H1 (cell line): ENCODE results near the gene AASDH. TPM values are rescaled to one million over a fixed set of nuclear protein-coding genes. Genes with fewer than 3 reads are reported as not detected.

Experiments used
- CTCF ChIA-PET: fragments of 300-600 bp; sonication (Branson Sonifier 250); formaldehyde crosslinking; loops from one replicate; lab custom pipeline; 2021; ENCODE audit not compliant: partially characterized antibody; lab: Charles Lee
- POLR2A ChIA-PET: fragments of 300-600 bp; sonication (Branson Sonifier 250); formaldehyde crosslinking; loops from one replicate; lab custom pipeline; 2021; ENCODE audit warnings: inconsistent platforms; ENCODE audit not compliant: partially characterized antibody; lab: Charles Lee
- DNase-seq, 2 experiments: peaks; one replicate each; pipeline versions ENCODE4 v3.0.0 to v3.0.0-alpha.2; 2010 to 2022; ENCODE audit warnings: low spot score in 2 of 2, low read depth in 1 of 2, mixed read lengths in 1 of 2
- FAIRE-seq: peaks from 2 replicates; lab custom pipeline; 2011; peaks lifted over from hg19 to GRCh38; lab: Jason Lieb, UNC
- H2AFZ ChIP-seq: 2 replicates; pipeline ENCODE4 v1.8.1; 2012; ENCODE audit warnings: low read length, inconsistent platforms
- H2AK5ac ChIP-seq: 2 replicates; pipeline ENCODE4 v1.6.1; 2013; ENCODE audit warnings: low read depth, low read length
- H2BK120ac ChIP-seq: replicated peaks from 2 replicates; pipeline ENCODE3; 2013; ENCODE audit warnings: low read depth, low read length, inconsistent platforms
- H2BK12ac ChIP-seq: 2 replicates; pipeline ENCODE4 v1.6.1; 2013; ENCODE audit warnings: low read depth, low read length
- H2BK15ac ChIP-seq: 2 replicates; pipeline ENCODE4 v1.6.1; 2013; ENCODE audit warnings: low read length
- H2BK20ac ChIP-seq: 2 replicates; pipeline ENCODE4 v1.6.1; 2013; ENCODE audit warnings: low read length
- H2BK5ac ChIP-seq: 2 replicates; pipeline ENCODE4 v1.6.1; 2013; ENCODE audit warnings: low read depth, low read length
- H3K14ac ChIP-seq: 2 replicates; pipeline ENCODE4 v1.6.1; 2013; ENCODE audit warnings: inconsistent platforms; ENCODE audit not compliant: insufficient read length
- H3K18ac ChIP-seq: 2 replicates; pipeline ENCODE4 v1.6.1; 2013; ENCODE audit warnings: low read length; ENCODE audit errors: extremely low read depth
- H3K23ac ChIP-seq: 2 replicates; pipeline ENCODE4 v1.6.1; 2013; ENCODE audit warnings: inconsistent platforms; ENCODE audit not compliant: insufficient read length
- H3K23me2 ChIP-seq: 2 replicates; pipeline ENCODE4 v1.6.1; 2013; ENCODE audit warnings: low read depth, low read length
- H3K27ac ChIP-seq: 2 replicates; pipeline ENCODE4 v1.6.1; 2011; ENCODE audit warnings: low read depth, low read length, inconsistent platforms
- H3K27me3 ChIP-seq, 4 experiments: replicated peaks in 1 of 4; 1 replicate in 1 of 4; 2 replicates in 3 of 4; pipeline versions ENCODE4 v1.6.1 to v1.8.1; 2011 to 2013; ENCODE audit warnings: low read length in 3 of 4, mild to moderate bottlenecking in 3 of 4, inconsistent platforms in 2 of 4, mixed read lengths in 2 of 4, moderate library complexity in 1 of 4; ENCODE audit not compliant: control insufficient read depth in 3 of 4, insufficient read depth in 3 of 4; ENCODE audit errors: extremely low read depth in 1 of 4
- H3K36me3 ChIP-seq, 4 experiments: 2 replicates each; pipeline versions ENCODE4 v1.6.1 to v1.8.1; 2011 to 2013; ENCODE audit warnings: mild to moderate bottlenecking in 4 of 4, low read length in 3 of 4, moderate library complexity in 2 of 4, control low read depth in 1 of 4, inconsistent platforms in 1 of 4; ENCODE audit not compliant: insufficient read depth in 4 of 4, control insufficient read depth in 2 of 4
- H3K4ac ChIP-seq: replicated peaks from 2 replicates; pipeline ENCODE3; 2013; ENCODE audit warnings: low read length, low read depth, mixed read lengths, inconsistent platforms; ENCODE audit not compliant: insufficient read length
- H3K4me1 ChIP-seq, 4 experiments: replicated peaks in 1 of 4; 1 replicate in 1 of 4; 2 replicates in 3 of 4; pipeline versions ENCODE4 v1.6.1 to v1.8.1; 2011 to 2013; ENCODE audit warnings: low read length in 3 of 4, inconsistent platforms in 2 of 4, mixed read lengths in 1 of 4; ENCODE audit not compliant: insufficient read depth in 4 of 4, control insufficient read depth in 3 of 4
- H3K4me2 ChIP-seq, 2 experiments: 2 replicates each; pipeline versions ENCODE4 v1.6.1 to v1.8.1; 2011 to 2013; ENCODE audit warnings: low read depth in 2 of 2, low read length in 2 of 2, control low read depth in 1 of 2, inconsistent platforms in 1 of 2, mild to moderate bottlenecking in 1 of 2; ENCODE audit not compliant: insufficient read depth in 1 of 2
- H3K4me3 ChIP-seq, 4 experiments: fragments of 200-600, 300-600 bp in 1 of 4; sonication (generic), shearing (Covaris generic), sonication (Bioruptor Twin) in 1 of 4; 2 replicates each; pipeline versions ENCODE4 v1.5.1 to v1.8.1; 2011 to 2016; ENCODE audit warnings: low read length in 4 of 4, low read depth in 3 of 4, control low read depth in 2 of 4, inconsistent platforms in 2 of 4, mild to moderate bottlenecking in 2 of 4, mixed read lengths in 1 of 4, moderate library complexity in 1 of 4; ENCODE audit not compliant: insufficient read depth in 2 of 4; ENCODE audit errors: extremely low read depth in 1 of 4
- H3K56ac ChIP-seq: replicated peaks from 2 replicates; pipeline ENCODE3; 2013; ENCODE audit warnings: low read depth, mild to moderate bottlenecking, mixed read lengths, low read length, inconsistent platforms; ENCODE audit not compliant: insufficient read length
- H3K79me1 ChIP-seq: 2 replicates; pipeline ENCODE4 v1.6.1; 2013; ENCODE audit warnings: low read depth, low read length, control low read depth
- H3K79me2 ChIP-seq, 2 experiments: 2 replicates each; pipeline versions ENCODE4 v1.6.1 to v1.8.1; 2012 to 2013; ENCODE audit warnings: low read length in 2 of 2, mild to moderate bottlenecking in 2 of 2, inconsistent platforms in 1 of 2; ENCODE audit not compliant: insufficient read depth in 2 of 2, control insufficient read depth in 1 of 2
- H3K9ac ChIP-seq, 4 experiments: replicated peaks in 1 of 4; 1 replicate in 1 of 4; 2 replicates in 3 of 4; pipeline versions ENCODE4 v1.6.1 to v1.8.1; 2011 to 2013; ENCODE audit warnings: low read depth in 3 of 4, low read length in 3 of 4, control low read depth in 2 of 4, mild to moderate bottlenecking in 2 of 4, moderate library complexity in 2 of 4, inconsistent platforms in 1 of 4; ENCODE audit errors: extremely low read depth in 1 of 4
- H3K9me3 ChIP-seq, 2 experiments: 2 replicates each; pipeline versions ENCODE4 v1.6.1 to v1.8.1; 2012 to 2013; ENCODE audit warnings: mild to moderate bottlenecking in 2 of 2, moderate library complexity in 2 of 2, control low read depth in 1 of 2, inconsistent platforms in 1 of 2, low read depth in 1 of 2, low read length in 1 of 2, mixed read lengths in 1 of 2; ENCODE audit not compliant: insufficient read depth in 2 of 2
- H4K20me1 ChIP-seq, 2 experiments: replicated peaks in 1 of 2; 2 replicates each; pipeline versions ENCODE3 to v1.8.1; 2011 to 2013; ENCODE audit warnings: inconsistent platforms in 2 of 2, low read length in 2 of 2, mild to moderate bottlenecking in 1 of 2; ENCODE audit not compliant: insufficient read depth in 2 of 2, control insufficient read depth in 1 of 2
- H4K5ac ChIP-seq: 2 replicates; pipeline ENCODE4 v1.6.1; 2013; ENCODE audit warnings: low read length, low read depth, mixed read lengths, inconsistent platforms; ENCODE audit not compliant: insufficient read length
- H4K8ac ChIP-seq: 2 replicates; pipeline ENCODE4 v1.8.0; 2013; ENCODE audit warnings: mild to moderate bottlenecking, moderate library complexity, low read length, inconsistent platforms; ENCODE audit not compliant: insufficient read depth; ENCODE audit errors: extremely low read depth
- H4K91ac ChIP-seq: replicated peaks from 2 replicates; pipeline ENCODE3; 2013; ENCODE audit warnings: low read length, mixed read lengths, inconsistent platforms; ENCODE audit not compliant: insufficient read length
- BACH1 ChIP-seq: IDR thresholded peaks from 2 replicates; pipeline ENCODE4 v1.6.1; 2012; ENCODE audit warnings: low read length, improper control_type of control experiment
- CBX5 ChIP-seq: fragments of 300-800, 300-1000 bp; sonication (generic); IDR thresholded peaks from 2 replicates; pipeline ENCODE4 v1.7.1; 2016; ENCODE audit warnings: antibody characterized with exemption, low read length, low read depth
- CHD2 ChIP-seq: IDR thresholded peaks from 2 replicates; pipeline ENCODE4 v1.6.1; 2012; ENCODE audit warnings: low read length, improper control_type of control experiment
- CTBP2 ChIP-seq: IDR thresholded peaks from 2 replicates; pipeline ENCODE4 v1.7.0; 2011; ENCODE audit warnings: borderline replicate concordance, mild to moderate bottlenecking, moderate library complexity, mixed read lengths, low read length; ENCODE audit not compliant: insufficient read depth, insufficient read length
- EGR1 ChIP-seq: IDR thresholded peaks from 2 replicates; pipeline ENCODE4 v1.6.1; 2011; ENCODE audit warnings: low read depth, low read length, borderline replicate concordance
- FOSL1 ChIP-seq: IDR thresholded peaks from 2 replicates; pipeline ENCODE4 v1.6.1; 2011; ENCODE audit warnings: mild to moderate bottlenecking, low read depth, low read length, moderate library complexity; ENCODE audit not compliant: insufficient read depth
- KDM1A ChIP-seq: fragments of 200-600, 300-600 bp; sonication (generic); IDR thresholded peaks from 2 replicates; pipeline ENCODE4 v1.7.1; 2016; ENCODE audit warnings: mild to moderate bottlenecking, low read length, borderline replicate concordance
- MAFK ChIP-seq: IDR thresholded peaks from 2 replicates; pipeline ENCODE4 v1.6.1; 2012; ENCODE audit warnings: low read depth, mild to moderate bottlenecking, improper control_type of control experiment, low read length
- NRF1 ChIP-seq: IDR thresholded peaks from 2 replicates; pipeline ENCODE4 v1.6.1; 2011; ENCODE audit warnings: mild to moderate bottlenecking, low read depth, low read length, improper control_type of control experiment
- POLR2AphosphoS5 ChIP-seq: IDR thresholded peaks from 2 replicates; pipeline ENCODE4 v1.6.1; 2011; ENCODE audit warnings: low read depth, low read length
- RNF2 ChIP-seq: fragments of 200-900, 300-1000 bp; sonication (generic); IDR thresholded peaks from 2 replicates; pipeline ENCODE4 v1.7.1; 2016; ENCODE audit warnings: borderline replicate concordance, low read depth, mild to moderate bottlenecking, antibody characterized with exemption, low read length; ENCODE audit not compliant: poor library complexity, severe bottlenecking; ENCODE audit errors: missing control alignments
- SP1 ChIP-seq: IDR thresholded peaks from 2 replicates; pipeline ENCODE4 v1.6.1; 2011; ENCODE audit warnings: low read depth, low read length
- SP2 ChIP-seq: IDR thresholded peaks from 2 replicates; pipeline ENCODE4 v1.6.1; 2012; ENCODE audit warnings: mild to moderate bottlenecking, low read length, inconsistent platforms
- SP4 ChIP-seq: IDR thresholded peaks from 2 replicates; pipeline ENCODE4 v1.6.1; 2012; ENCODE audit warnings: low read length, inconsistent platforms
- WGBS, 2 experiments: shearing (Covaris generic) in 1 of 2; methylation state at CpG; one replicate each; pipeline versions ENCODE4 v1.1.6 to v1.1.7; 2013 to 2015; ENCODE audit warnings: low lambda C conversion rate in 2 of 2, mixed read lengths in 2 of 2, inconsistent platforms in 1 of 2, low coverage in 1 of 2, missing lambda C conversion rate in 1 of 2; ENCODE audit not compliant: insufficient replicate concordance in 2 of 2, insufficient coverage in 1 of 2, insufficient read length in 1 of 2; ENCODE audit errors: extremely low coverage in 1 of 2, missing lambda C conversion rate in 1 of 2; 5-methylcytosine and 5-hydroxymethylcytosine counted together
- polyA plus RNA-seq, 7 experiments: library from polyadenylated mRNA; depleted of rRNA in 3 of 7; stranded (reverse) in 5 of 7; unstranded in 2 of 7; fragments of >200 nt in 5 of 7; fragments of 200-250 nt in 2 of 7; gene quantifications; 1 replicate in 5 of 7; 2 replicates in 1 of 7; 4 replicates in 1 of 7; pipeline versions ENCODE4 v1.2.1 to v1.2.3, GENCODE V29; 2011 to 2013; ENCODE audit warnings: missing spikeins in 2 of 7, mixed read lengths in 2 of 7
- total RNA-seq: library from RNA; stranded (reverse); fragmentation: NEBNext Ultra II Directional; extraction: Animal tissue kit (Norgen Biotek cat#: 25700); gene quantifications from 2 replicates; pipeline ENCODE4 v1.2.1, GENCODE V29; 2021

Gene AASDH
- total and polyA plus RNA-seq, 2 of the 8 experiments (the other 6 are each of a cell fraction or from before 2014, with no cell fraction given) = 8.0 to 10.9 TPM

DNA sequence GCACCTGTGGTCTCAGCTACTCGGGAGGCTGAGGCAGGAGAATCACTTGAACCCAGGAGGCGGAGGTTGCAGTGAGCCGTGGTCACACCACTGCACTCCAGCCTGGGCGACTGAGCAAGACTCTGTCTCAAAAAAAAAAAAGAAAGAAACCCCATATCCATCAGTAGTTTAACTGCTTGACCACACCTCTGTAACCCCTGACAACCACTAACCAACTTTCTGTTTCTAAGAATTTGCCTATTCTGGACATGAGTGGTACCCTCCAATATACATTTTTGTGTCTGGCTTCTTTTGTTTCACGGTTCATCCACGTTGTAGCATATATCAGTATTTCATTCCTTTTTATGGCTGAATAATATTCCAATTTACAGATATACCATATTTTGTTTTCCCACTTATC, 39.0 kb upstream of the AASDH start:
- H3K79me2 ChIP-seq = peaks cover 15 to 100% of the 10 kb centered on the region in 2 experiments
- no peak overlapping the region for H3K14ac ChIP-seq
- H3K4me1 ChIP-seq = peaks cover 0 to 4% (median 0%) of the 10 kb centered on the region in 4 experiments; a peak in 2 of 7 replicates
- H4K91ac ChIP-seq = no peak overlapping the region
- H3K23ac ChIP-seq = no peak overlapping the region
- H4K20me1 ChIP-seq = peaks cover 7 to 12% of the 10 kb centered on the region in 2 experiments
- no peak overlapping the region for H3K27ac ChIP-seq
- no peak for FAIRE-seq
- CTCF ChIA-PET = interaction anchor here (1.0 kb wide), 1 partner anchor 15 kb away, joined by 4 read pairs; no protein-coding TSS in a partner anchor
- no peak overlapping the region for H3K4ac ChIP-seq
- no peak overlapping the region for H2BK120ac ChIP-seq
- peaks cover 0 to 18% (median 9%) of the 10 kb centered on the region in 4 experiments; a peak in 4 of 8 replicates for H3K36me3 ChIP-seq
- TF ChIP-seq RNF2 = no peak
- TF ChIP-seq CBX5 = no peak
- TF ChIP-seq CTBP2 = no peak
- no peak for TF ChIP-seq CHD2
- no peak for TF ChIP-seq EGR1
- TF ChIP-seq SP4 = no peak
- TF ChIP-seq BACH1 = no peak
- TF ChIP-seq KDM1A = no peak
- TF ChIP-seq MAFK = no peak
- no peak for TF ChIP-seq NRF1
- no peak for TF ChIP-seq SP1
- no peak for TF ChIP-seq FOSL1
- TF ChIP-seq SP2 = no peak
- TF ChIP-seq POLR2AphosphoS5 = no peak
- no peak overlapping the region for H3K4me3 ChIP-seq
- H2AFZ ChIP-seq = no peak overlapping the region
- no peak overlapping the region for H4K5ac ChIP-seq
- H2BK20ac ChIP-seq = no peak overlapping the region
- no peaks in the 10 kb centered on the region for H3K23me2 ChIP-seq
- H2BK12ac ChIP-seq = no peak overlapping the region
- H2AK5ac ChIP-seq = no peak overlapping the region
- no peak overlapping the region for H3K9ac ChIP-seq
- H3K79me1 ChIP-seq = no peaks in the 10 kb centered on the region
- H4K8ac ChIP-seq = no peak overlapping the region
- no peak overlapping the region for H3K4me2 ChIP-seq
- no peaks in the 10 kb centered on the region for H3K27me3 ChIP-seq
- H3K56ac ChIP-seq = no peak overlapping the region
- no peak for DNase-seq
- H3K18ac ChIP-seq = no peak overlapping the region
- H2BK5ac ChIP-seq = no peak overlapping the region
- H2BK15ac ChIP-seq = no peak overlapping the region
- POLR2A ChIA-PET = interaction anchor here (0.9 to 10.3 kb wide), 3 partner anchors 11 to 18 kb away, joined by 3 to 96 read pairs (median 3); partner anchors contain the start of genes PAICS and PPAT
- 95% methylated on average over 6 of the region's 6 CpGs; no CpG with 5 or more reads in 1 of the 2 experiments for WGBS, 2 experiments
- H3K9me3 ChIP-seq = peaks cover 0 to 3% of the 10 kb centered on the region in 2 experiments; a peak in 2 of 4 replicates
